ENCODE measurements around the gene TBC1D10A. TPM values are rescaled to one million over a fixed set of nuclear protein-coding genes. Genes with fewer than 3 reads are reported as not detected.

TBC1D10A gene
- total RNA-seq, 1 experiment from 2014 or later = 11.1 TPM

GRCh38 chr22:30262917-30263741 lies 63.6 kb downstream of the TBC1D10A start (continued):
- TF ChIP-seq IRF1 (CRISPR knock-in tag; IDR thresholded peaks at IDR 0.05) (no peak), USF1 (CRISPR knock-in tag; IDR thresholded peaks at IDR 0.05) (0 out of 2 replicates have a peak, but pooled peaks have one; percentile 33), CREB1 (CRISPR knock-in tag; IDR thresholded peaks at IDR 0.05) (no peak)

- ChIA-PET POLR2A (no interaction called here), CTCF (interaction anchor here (3.5 kb wide), 1 partner anchor 26 kb away, joined by 48 read pairs; no protein-coding TSS in a partner anchor)
- Mint-ChIP-seq H3K36me3 (no peaks in the 10 kb centered on the region), H3K4me1 (peaks cover 13% of the 10 kb centered on the region), H3K27me3 (ENCODE audit: low read depth) (peaks cover 7% of the 10 kb centered on the region), H3K27ac (0 out of 2 replicates have a peak overlapping the region, but pooled peaks have one; percentile 66), H3K4me3 (no peak overlapping the region), H3K9me3 (no peaks in the 10 kb centered on the region)
- no peak for DNase-seq (ENCODE audit: low spot score)
- TF ChIP-seq ZNF396 (CRISPR knock-in tag; IDR thresholded peaks at IDR 0.05; ENCODE audit: borderline replicate concordance) (no peak), SMAD4 (CRISPR knock-in tag; IDR thresholded peaks at IDR 0.05) (no peak), JUN (CRISPR knock-in tag; IDR thresholded peaks at IDR 0.05) (no peak), HMGXB4 (CRISPR knock-in tag; IDR thresholded peaks at IDR 0.05) (no peak), NFATC4 (CRISPR knock-in tag; IDR thresholded peaks at IDR 0.05) (no peak), TEAD4 (CRISPR knock-in tag; IDR thresholded peaks at IDR 0.05) (no peak), MYBL2 (CRISPR knock-in tag; IDR thresholded peaks at IDR 0.05) (no peak), ZNF263 (CRISPR knock-in tag; IDR thresholded peaks at IDR 0.05; ENCODE audit: low read depth) (no peak), SOX15 (CRISPR knock-in tag; IDR thresholded peaks at IDR 0.05) (no peak), CBFB (CRISPR knock-in tag; IDR thresholded peaks at IDR 0.05; ENCODE audit: low read depth) (no peak), ELF4 (CRISPR knock-in tag; IDR thresholded peaks at IDR 0.05; ENCODE audit: low read depth) (no peak), GRHL2 (CRISPR knock-in tag; IDR thresholded peaks at IDR 0.05; ENCODE audit: insufficient replicate concordance, severe bottlenecking) (no peak), PRDM15 (CRISPR knock-in tag; IDR thresholded peaks at IDR 0.05) (no peak), ZNF512 (CRISPR knock-in tag; IDR thresholded peaks at IDR 0.05; ENCODE audit: borderline replicate concordance) (no peak), FOXP1 (CRISPR knock-in tag; IDR thresholded peaks at IDR 0.05; ENCODE audit: borderline replicate concordance) (no peak), MAX (CRISPR knock-in tag; IDR thresholded peaks at IDR 0.05) (no peak), ZNF121 (CRISPR knock-in tag; IDR thresholded peaks at IDR 0.05) (no peak), NFYB (CRISPR knock-in tag; conservative IDR thresholded peaks at IDR 0.05; ENCODE audit: low read depth) (no peak), USF2 (CRISPR knock-in tag; IDR thresholded peaks at IDR 0.05) (no peak)
- ATAC-seq = no peak
These were observed 64.6 kb downstream of the TBC1D10A start for GRCh38 chr22:30262112-30262511.
